CD1c-positive myeloid dendritic cell (primary cell): ENCODE results near the gene APH1B.

Experiments used
- DNase-seq: peaks from one replicate; pipeline ENCODE4 v3.0.0-alpha.2; 2016; ENCODE audit errors: extremely low spot score

Gene APH1B

DNA sequence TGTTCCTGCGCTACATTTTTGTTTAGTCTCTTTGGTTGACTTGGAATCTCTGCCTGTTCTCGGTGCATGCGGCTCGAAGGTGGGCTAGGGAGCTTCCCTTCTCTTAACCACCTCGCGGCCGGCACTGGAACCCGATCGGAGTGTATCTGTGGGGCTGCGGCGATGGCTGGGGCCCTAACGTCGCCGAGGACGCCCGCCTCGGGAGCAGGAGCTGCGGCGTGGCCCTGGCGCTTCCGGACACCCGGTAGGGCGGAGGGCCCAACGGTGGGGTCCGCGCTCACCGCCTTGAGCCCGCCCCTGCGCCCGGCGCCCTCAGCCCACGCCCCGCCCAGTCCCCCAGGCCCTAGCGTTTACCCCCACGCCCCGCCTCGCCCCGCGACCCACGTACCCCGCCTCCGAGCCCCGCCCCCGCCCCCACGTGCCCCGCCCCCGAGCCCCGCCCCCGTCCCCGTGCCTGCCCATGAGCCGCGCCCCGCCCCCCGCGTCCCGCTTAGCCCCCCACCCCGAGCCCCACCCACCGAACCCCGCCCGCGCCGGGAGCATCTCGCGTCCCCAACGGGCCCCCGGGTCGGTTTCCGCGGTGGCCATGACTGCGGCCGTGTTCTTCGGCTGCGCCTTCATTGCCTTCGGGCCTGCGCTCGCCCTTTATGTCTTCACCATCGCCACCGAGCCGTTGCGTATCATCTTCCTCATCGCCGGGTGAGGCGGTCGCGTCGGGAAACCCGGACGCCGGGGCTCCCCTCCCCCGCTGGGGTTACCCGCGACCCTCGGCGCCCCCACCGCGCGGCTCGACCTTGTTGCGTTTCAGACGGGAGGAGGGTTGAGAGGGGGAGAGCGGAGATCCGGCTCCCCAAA is at the start of gene APH1B:
TSS of gene APH1B (plus strand) at position 568 of the 855 bp plus-strand sequence. CDS start at position 587, 19 bp downstream.
- DNase-seq = peak; percentile 61

DNA sequence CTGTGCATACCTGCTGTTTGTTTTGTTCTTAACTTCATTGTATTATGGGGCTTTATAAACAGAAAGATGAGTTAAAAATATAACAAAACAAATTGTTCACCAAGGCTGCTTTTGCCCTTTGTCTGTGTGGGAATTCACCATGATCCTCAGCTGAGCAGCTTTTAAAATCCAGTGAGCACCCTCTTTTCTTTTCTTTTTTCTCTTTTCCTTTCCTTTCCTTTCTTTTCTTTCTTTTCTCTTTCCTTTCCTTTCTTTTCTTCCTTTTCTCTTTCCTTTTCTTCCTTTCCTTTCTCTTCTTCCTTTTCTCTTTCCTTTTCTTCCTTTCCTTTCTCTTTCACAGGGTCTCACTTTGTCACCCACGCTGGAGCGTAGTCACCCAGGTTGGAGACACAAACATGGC is 49.7 kb upstream of the APH1B start:
- no peak for DNase-seq

GRCh38 chr15:63231206-63231605 is 46.2 kb upstream of the APH1B start:
- DNase-seq = no peak

DNA sequence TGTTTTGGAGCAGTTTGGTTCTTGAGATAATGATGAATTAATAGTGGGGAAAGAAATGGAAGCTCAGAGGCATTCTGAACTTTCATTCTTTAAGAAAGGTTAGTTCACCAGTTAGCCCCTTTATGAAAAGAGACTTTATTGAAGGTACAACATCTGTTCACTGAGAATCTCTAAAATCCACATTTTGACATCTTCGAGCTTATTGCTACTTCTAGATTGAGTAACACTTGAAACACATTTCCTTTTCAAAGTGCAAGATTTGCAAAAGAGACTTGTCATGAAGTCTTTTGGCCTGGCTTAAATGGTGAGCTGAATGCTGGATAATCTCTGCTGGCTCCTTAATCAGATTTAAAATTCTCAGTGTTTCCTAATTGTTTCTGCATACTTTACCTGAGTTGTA is 45.7 kb upstream of the APH1B start:
- peak; percentile 38 for DNase-seq

DNA sequence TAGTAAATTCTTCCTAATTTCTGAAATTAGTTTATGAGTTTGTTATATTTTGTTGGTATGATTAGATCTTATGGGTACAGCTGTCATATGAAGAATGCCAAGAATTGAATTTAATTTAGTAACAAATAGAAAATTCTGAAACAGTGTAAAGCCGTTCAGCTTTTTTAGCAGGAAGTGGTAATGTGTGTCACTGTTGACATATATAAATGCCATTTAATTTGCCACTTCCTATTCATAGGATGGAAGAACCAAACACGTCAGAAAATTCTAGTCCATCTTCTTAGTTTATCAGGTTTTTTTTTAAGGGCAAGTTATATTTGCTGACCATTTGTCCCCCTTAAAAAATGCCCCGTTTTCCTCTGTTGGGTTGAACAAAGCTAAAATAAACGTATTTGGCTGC is 45.0 kb upstream of the APH1B start:
- DNase-seq = peak; percentile 54

- DNase-seq = no peak
Observed at GRCh38 chr15:63232943-63233342, 44.5 kb upstream of the APH1B start.

- DNase-seq = peak; percentile 77
Observed at GRCh38 chr15:63233667-63234423, 43.6 kb upstream of the APH1B start.

DNA sequence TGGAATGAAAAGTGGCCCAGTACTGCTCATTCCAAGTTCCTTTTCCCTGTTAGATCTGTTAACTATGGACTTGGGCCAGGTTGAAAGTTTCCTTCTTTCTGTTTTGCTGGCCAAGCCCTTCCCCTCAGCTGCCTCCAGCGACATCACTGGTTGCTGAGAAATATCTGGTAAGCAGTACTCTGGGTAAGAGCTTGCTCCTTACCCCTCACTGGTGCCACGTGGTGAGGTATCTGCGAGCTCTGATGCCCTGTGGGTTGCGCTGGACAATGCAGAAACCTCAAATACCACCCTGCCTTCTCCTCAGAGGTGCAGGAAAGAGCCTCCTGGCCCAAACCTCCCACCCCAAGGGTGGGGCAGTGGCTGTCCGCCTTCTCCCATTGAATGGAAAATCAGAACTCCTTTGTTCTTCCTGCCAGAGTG is 42.9 kb upstream of the APH1B start:
- peak; percentile 45 for DNase-seq

DNA sequence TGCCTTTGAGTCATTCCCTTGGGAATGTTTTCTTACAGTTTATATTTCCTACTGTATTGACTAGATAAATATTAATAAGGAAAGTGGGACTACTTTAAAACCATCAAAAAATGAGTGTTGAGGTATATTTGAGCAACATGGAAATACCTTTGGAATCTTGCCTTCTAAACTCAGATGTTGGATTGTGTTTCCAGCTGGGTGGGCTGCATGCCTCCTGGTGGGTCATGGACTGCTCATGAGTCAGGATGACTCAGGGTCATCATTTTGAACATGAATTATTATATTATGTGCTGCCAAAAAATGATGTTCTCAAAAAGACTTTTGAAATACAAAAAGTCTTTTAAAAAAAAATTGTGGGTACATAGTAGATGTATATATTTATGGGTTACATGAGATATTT is 41.1 kb upstream of the APH1B start:
- DNase-seq = no peak

DNA sequence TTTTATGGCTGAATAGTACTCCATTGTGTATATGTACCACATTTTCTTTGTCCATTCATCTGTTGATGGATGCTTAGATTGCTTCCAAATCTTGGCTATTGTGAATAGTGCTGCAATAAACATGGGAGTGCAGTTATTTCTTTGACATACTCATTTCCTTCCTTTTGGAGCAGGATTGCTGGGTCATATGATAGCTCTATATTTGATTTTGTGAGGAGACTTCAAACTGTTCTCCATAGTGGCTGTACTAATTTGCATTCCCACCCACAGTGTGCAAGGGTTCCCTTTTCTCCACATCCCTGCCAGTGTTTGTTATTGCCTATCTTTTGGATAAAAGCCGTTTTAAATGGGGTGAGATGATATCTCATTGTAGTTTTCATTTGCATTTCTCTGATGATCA is 40.3 kb upstream of the APH1B start:
- DNase-seq = peak; percentile 64

- DNase-seq = no peak
Observed at GRCh38 chr15:63238171-63238570, 39.2 kb upstream of the APH1B start.

GRCh38 chr15:63238796-63239195 is 38.6 kb upstream of the APH1B start:
- DNase-seq = no peak

GRCh38 chr15:63240109-63240508 is 37.3 kb upstream of the APH1B start:
- no peak for DNase-seq

DNA sequence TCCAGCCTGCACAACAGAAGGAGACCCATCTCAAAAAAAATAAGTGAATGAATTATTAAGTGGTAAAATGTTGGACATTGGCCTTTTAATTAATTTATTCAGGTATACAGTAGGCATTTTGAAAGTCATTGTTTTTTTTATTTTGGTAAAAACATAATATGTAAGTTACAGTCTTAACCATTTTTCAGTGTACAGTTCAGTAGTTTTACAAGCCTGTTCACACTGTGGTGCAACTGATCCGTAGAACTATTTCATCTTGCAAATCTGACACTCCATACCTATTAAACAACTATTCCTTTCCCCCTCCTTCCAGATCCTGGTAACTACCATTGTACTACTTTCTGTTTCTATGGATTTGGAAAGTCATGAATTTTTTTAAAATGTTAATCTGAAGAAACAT is 36.1 kb upstream of the APH1B start:
- no peak for DNase-seq

GRCh38 chr15:63243101-63243500 is 34.3 kb upstream of the APH1B start:
- no peak for DNase-seq

- peak; percentile 26 for DNase-seq
Observed at GRCh38 chr15:63243776-63244175, 33.6 kb upstream of the APH1B start.

GRCh38 chr15:63244399-63244798 is 33.0 kb upstream of the APH1B start:
- DNase-seq = no peak

DNA sequence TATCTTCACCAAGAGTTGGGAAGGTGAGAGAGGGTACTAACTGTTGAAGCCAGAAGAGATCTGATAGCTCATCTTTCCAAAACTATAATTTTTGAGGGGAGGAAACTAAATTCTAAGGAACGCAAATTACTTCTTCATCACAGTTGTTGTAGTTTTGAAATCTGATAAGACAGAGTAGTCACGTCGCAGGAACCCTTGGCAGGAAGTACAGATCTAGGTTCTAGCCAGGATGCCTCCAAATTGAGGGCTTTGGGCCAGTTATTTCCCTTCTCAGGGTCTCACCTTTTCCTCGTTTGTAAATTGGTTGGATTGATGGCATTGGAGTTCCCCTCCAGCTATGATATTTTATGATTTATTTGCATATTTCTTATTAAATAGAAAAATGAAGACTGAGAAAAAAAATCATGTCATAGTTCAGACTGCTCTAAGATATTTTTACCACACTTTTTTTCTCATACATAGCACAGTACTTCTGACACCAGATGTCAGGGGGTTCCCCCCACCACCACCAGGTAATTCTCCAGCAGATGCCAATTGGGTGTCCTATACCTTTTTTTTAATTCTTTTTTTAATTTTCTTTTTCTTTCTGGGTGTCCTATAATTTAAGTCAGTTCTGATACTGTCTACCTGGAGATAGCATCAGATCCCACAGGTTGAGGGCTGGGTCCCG is 32.3 kb upstream of the APH1B start:
- no peak for DNase-seq

DNA sequence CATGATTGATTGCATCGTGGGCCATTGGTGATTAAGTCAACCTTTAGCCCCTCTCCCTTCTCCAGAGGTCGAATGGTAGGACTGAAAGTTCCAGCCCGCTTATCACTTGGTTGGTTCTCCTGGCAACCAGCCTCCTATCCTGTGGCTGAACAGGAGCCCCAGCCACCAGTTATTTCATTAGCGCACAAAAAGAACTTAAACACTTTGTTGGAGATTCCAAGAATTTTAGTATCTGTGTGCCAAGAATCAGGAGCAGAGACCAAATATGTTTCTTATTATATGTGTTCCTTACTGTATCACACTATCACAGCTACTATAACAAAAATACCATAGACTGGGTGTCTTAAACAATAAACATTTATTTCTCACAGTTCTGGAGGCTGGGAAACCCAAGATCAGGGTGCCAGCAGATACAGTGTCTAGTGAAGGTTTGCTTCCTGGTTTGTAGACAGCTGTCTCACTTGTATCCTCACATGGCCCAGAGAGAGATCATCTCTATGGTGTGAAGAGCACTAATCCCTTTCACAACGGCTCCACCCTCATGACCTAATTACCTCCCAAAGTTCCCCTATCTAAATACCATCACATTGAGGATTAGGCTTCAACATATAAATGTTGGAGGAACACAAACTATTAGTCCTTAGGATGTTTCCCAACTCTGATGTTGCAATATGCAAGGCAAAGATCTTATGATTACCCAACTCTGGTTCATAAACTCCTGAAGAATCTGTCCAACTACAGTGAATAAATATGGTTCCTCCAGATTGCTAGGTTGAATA is 30.5 kb upstream of the APH1B start:
- peak; percentile 95 for DNase-seq

DNA sequence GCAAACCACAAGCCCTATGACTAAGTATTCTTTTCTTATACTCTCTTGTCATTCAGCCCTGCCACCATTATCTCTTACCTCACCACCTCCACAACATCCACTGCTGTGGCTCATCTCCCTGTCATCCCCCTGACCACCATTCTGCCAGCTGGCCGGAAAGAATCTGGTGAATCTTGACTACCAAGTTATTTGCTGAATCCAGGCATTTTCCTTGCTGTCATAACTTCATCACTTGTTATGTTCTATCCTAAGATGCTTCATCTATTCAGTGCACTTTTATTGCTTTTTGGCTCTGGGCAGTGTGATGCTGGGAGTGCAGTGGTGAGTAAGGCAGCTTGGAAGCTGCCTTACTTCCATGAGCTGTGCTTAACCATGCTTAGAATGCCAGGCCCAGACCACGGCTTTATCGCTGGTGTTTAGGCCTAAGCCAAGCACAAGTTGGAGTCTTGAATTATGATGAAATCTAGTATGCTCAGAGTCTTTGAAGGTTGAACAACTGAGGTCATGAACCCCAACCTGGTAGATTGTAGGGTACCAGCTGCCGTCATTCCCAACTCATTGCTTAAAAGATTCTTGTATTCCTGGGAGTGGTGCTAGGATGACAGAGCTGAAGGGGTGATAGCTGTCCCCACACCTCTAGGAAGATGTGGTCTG is 27.0 kb upstream of the APH1B start:
- DNase-seq = no peak

DNA sequence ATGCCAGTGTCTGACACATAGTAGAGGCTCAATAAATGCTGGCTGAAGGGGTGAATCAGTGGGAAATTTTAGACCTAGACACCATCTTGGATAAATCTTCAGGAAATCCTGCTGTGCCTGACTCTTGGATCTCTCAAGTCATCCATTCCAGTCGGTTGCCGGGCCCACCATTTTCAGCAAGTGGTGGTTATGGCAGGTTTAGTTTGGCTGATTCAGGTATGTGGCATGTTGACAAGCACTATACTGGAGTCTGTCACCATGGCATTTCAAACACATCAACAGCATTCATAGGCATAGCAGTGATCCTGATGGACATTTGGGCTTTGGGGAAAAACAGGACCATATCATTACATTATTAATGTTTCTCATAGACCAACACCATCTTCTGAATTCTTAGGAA is 25.7 kb upstream of the APH1B start:
- DNase-seq = no peak
